HG03139 (cell line): ENCODE data around the gene MEDAG.

ENCODE experiments used
- ATAC-seq: cut with Tn5 transposase; IDR thresholded peaks from one replicate; pipeline ENCODE4 v1.9.1; 2021; ENCODE audit not compliant: unreplicated experiment

Gene MEDAG

DNA sequence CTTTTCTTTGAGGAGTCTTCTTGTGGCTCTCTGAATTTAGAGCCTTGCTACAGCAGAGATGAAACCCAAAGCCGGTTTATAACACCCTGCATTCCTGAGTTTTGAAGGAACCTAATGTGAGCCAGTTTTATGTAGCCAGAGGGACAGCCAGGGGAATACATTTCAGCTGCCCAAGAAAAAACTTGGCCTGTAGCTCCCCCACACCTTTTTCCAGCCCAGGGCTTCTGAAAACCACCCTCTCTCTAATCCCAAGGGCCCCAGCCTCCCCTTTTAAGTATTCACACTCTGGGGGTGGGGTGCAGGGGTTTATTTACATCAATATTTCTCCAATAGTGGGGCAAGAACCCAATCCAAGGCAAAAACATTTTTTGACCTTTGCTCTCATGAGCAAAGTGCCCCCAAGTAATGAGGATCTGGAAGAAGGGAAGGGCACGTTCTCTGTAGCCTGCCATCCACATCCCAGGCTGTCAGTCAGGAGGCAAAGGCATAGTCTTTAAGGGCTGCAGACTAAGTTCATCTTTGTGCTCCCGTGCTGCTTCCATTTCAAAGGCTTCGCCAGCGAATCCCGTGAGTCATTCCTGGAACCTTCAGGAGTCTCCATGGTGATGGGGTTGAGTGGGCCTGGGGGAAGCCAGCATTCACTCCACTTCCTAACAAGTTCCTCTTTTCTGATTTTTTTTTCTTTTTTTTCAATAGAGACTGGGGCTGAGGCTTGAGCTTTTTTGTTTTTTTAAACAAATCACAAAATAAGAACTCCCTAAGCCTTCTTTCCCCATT lies 33.2 kb upstream of the MEDAG start:
- ATAC-seq = no peak

DNA sequence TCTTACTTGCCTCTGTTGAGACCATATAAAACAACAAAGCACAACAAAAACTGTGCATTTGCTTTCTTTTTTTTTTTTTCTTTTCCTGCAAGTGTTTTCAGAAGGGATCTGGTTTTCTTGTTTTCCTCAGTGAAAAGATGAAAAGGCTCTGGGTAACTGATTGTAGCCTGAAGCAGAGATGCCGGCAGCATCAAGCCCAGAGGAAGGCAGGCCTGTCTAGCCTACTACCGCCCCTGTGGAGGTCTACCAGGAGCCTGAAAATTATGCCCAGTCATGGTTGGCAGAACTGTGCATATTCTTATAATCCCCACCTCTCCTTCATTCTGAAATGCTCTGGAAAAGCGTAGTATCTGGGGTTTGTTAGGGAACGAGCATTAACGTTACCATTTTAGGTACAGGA lies 32.6 kb upstream of the MEDAG start:
- no peak for ATAC-seq

DNA sequence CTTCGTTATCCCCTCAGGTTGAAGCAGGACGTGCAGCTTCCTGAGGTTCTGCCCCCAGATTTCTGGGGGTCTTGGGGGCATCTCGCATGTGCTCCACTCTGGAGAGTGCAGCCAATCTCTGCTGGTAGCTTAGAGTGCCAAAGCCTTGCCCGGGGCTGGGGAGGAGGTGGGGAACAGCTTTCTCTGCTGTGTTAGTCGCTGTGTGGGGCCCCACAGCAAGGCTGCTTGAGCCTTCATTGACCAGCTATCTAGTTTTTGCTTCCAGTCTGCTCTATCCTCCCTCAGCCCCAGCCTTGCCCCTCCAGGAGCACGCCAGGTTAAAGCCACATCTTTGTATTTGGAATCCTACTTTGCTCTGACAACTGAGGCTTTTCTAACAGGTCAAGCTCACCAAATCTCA lies 32.0 kb upstream of the MEDAG start:
- ATAC-seq = no peak

DNA sequence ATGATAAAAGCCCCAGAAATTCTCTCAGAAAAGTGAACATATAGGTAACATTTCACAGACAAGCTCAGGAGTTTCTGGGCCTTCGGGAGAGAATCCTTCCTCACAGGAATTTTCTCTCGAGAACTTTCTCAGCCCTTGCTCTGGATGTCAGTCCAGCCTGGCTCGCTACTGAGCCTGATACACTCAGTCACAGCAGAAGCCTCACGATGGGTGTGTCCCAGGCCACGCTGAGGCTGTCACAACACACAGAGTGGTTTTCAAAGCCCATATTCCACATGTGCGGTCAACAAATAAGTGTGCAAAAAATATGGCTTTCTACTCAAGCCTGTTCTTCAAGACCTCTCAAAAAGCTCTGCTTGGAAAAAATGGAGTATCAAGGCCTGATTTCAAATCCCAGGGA lies 31.5 kb upstream of the MEDAG start:
- ATAC-seq = no peak

DNA sequence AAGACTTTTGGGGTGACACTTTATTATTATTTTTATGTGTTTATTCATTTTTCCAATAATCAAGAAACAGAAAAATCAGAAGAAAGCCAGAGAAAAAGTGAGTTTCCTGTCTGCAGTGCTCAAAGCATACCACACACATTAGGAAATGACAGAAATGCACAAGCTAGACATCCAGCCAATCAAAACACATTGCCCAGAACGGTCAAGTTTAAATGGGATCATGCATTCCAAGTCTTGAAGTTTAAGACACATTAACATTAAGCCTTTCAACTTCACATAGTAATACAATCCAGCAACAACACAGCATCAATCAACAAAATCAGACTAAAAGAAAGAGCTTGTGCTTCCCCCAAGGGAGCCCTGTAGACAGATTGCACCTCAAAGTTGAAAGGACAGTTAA lies 28.7 kb upstream of the MEDAG start:
- no peak for ATAC-seq

DNA sequence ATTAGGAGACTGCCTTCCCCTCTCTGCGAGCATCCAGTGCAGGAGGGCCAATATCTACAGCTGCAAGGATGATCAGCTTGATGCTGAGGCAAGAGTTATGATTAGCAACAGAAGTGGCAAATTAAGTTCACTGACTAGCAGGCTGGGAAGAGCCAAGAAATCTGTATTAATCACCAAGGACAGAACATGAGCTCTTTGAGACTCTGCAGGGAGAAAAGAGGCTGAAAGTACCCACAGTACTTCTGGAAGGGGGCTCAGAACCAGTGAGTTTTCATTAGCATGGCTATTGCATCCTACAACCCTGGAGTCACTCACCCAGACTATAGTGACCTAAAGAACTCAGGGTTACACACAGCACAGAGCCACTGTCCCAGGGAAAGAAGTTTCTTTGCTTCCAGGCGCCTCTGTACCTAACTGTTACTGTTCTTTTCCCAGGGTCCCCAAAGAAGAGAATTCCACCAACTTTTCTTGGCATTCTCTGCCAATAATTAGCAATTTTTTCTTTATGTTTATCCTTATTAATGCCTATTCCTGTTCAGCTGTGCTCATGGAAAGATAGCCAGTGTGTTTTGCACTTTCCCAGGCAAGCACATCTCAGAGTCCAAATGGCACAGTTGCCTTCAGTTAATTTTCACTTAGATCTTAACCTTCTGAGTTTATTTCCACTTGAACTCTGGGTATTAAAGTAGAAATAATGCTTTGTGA lies 25.8 kb upstream of the MEDAG start:
- ATAC-seq = no peak

DNA sequence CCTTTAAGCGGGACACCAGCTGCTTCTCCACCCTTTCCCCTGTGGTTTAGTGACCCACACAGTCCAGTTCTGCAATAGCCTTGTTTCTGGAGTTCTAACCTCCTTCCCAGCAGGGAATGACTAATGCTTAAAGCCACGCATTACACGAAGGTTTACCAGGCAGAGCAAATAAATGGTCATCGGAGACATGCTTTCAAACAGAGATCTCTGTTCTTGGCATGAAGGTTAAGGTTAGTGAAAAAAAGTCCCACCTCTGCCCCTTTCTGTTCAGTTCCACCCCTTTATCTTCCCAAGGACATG lies 25.3 kb upstream of the MEDAG start:
- no peak for ATAC-seq

DNA sequence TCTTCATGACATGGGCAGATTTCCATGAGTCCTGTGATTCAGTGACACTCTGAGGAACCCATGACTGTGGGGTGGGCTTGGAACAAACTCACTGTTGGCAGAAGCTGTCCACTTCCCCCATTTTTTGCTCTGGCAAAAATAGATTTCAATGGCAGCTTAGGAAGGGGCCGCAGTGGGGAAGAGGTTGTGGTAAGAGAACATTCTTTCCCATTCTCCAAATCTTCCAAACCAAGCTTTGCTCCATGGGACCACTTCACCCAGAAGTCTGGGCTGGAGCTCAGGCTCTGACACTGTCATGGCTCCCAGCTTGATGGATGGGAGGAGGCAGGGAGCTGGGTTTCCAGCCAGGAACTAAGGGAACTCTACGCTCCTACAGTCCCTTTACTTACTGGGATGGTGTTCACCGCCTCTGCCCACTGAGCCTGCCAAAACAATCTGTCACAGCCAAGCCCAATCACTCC lies 24.9 kb upstream of the MEDAG start:
- ATAC-seq = no peak

DNA sequence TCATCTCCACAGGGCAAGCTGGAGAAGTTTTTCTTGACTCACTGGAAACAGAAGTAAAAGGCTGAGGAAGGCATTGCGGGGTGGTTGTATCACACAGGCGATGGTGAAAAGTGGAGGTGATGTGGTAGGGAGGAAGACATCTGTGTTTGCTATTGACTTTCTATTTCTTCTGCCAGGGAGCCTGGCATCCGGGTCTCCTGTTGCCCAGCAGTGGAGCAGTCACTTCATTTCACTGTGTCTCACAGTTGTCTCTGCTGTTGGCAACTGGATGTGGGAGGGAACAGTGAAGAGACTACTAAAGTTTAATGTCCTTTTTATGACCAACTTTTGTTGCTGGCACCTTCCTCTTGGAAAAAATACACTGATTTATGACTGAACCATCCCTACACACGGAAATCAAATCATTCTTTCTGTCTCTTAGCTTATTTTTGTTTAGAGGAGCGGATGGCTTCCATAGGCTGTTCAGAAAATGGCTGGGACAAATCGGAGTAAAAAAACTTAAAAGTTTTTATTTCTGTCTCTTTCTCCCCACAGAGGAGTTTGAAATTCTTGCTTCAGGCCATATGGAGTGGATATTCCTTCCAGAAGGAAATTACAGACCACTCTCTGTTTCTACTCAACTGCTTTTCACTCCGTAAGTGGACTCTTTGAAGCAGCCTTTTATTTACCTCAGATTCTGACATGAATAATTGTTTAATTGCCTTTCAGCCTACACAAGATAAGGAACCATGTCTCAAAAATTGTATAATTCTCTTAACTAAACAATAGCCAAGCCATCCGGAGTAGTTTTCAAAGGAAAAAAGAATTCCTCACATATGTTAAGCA lies 23.8 kb upstream of the MEDAG start:
- no peak for ATAC-seq

DNA sequence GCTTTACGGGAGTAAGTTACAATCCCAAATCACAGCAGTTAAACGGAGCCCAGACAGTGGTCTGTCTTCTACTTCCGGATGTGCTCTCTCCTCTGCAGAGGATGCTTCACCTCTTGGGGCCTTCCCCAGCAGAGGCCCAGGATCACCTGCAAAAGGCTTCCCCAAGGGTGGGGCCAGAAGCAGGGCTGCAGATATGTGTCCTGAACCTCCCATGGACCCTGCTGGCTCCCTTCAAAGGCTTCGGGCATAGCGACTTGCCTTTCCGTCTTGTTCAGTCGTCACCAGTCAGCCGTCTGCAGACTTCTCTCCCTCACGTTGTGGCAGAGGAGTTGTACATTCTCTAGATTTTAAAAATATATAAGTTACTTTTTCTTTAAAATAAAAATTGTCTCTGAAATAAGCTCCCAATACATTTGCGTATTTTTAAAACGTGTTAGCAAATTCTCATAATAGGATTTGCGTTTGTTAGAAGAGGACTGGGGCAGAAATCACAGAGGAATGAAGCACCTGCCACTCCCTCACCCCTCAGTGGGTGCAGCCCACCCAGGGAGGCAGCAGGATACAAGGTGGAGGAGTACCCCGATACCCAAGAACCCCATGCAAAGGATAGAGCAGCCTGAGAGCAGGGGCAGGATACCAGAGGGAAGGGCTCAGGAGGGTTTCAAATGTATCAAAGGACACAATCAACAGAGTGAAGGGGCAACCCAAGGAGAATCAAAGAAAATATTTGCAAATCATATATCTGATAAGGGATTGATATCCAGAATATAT lies 22.9 kb upstream of the MEDAG start:
- ATAC-seq = no peak

DNA sequence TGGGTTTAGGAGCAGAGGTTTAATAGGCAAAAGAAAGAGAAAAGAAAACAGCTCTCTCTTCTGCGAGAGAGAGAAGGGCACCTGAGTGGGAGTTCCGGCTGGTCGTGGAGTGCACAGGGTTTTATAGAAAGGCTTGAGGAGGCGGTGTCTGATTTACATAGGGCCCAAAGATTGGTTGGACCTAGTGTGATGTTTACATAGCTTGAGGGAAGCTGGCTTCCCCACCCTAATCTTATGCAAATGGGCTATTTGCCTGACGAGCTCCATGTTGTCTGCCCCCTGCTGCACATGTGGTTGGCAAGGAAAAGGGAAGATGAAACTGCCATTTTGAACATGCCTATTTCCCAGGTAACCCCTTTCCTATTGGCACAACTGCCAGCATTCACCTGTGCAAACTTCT lies 21.5 kb upstream of the MEDAG start:
- no peak for ATAC-seq

DNA sequence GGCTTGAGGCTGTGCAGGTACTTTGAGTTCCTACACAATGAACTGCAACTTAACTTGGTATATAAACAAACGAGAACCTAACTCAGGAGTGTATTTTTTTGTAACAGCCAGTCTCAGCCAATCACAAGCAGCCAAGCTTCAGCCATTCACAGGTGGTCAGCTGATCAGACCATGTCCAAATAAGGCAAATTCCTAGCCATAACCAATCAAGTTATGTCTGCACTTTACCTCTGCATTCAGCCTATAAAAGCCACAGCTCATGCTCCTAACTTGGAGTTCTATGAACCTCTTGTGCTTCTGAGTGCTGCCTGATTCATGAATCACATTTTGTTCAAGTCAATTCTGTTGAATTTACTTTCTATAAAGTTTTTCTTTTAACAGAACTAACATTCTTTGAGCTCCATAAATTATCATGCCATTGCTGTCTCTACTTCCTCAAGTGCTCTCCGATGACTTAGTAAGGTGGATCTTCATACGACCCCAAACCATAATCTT lies 16.8 kb upstream of the MEDAG start:
- no peak for ATAC-seq

DNA sequence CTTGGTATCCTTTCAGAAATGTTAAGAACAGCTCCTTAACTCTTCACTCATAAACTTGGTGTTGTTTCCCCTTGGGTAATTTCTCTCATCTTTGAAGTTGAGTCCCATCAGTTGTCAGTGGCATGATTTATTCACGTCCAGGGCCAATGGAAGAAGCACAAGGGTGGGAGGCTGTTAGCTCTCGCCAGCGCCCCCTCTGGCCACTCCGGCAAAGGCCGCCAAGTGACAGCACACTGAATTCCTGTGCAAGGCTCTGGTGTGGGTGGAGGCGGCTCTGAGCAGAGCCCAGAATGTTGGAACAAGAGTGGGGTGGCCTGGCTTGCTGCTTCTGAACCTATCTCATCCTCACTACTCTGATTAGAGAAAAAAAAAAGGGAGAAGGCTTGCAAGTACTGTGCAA lies 13.1 kb upstream of the MEDAG start:
- ATAC-seq = no peak

DNA sequence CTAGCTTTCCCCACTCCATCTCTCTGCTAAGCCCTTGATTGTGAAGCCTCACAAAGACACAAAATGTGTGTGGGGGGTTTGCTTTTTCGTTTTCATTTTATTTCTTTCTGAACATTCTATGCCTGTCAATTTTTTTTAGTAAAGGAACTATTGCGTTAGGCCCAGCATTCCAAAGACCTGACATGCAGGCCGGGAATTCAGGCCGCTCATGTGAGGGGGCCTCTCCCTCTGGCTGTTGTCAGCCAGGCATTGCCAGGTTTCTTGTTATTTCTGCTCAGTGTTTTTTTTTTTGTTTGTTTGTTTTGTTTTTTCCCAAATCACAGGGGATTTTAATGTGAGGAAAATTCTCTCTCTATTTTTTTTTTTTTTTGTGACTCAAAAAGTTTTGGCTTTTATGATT lies 10.3 kb upstream of the MEDAG start:
- no peak for ATAC-seq

DNA sequence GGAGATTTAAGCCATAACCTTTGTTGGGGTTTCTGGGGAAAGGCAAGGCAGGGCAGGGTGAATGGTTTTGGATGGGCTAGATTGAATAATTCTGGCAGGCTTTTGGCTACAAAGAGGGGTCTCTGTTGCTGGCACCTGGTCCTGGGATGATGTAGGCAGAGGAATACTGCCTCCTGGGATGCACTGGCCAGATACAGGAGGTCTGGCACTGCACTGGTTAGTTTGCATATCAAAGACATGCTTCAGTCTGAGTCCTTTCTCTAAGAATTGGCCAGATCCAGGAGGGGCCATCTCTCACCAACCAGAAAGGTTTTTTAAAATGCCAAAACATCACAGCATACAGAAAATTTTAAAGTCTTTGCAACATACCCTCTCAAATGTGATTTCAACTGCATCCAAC lies 8.0 kb upstream of the MEDAG start:
- ATAC-seq = no peak

DNA sequence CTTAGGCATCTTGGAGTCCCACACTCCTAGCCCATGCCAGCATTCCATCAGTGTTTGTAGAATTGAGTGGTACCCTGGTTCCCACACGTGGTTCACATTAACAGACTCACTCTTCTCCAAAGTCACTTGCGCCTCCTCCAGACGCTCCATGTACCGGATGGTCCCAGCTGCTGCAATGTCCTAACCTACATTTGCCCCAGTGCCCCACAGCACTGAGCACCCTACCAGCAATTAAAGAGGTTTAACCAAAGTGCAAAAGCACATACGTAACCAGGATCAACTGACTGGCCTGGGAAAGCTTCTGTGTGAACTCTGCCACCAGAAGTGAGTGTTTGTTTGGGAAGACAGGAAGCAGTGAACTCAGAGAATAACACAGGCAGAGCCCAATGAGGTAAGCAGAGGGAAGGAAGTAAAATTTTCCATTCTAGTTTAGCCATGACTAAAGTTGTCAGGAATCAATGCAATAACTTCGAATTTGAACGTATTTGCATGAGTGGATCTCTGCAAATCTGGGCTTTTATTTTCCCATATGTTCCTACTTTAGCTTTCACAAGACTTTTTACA lies 7.3 kb upstream of the MEDAG start:
- ATAC-seq = no peak

DNA sequence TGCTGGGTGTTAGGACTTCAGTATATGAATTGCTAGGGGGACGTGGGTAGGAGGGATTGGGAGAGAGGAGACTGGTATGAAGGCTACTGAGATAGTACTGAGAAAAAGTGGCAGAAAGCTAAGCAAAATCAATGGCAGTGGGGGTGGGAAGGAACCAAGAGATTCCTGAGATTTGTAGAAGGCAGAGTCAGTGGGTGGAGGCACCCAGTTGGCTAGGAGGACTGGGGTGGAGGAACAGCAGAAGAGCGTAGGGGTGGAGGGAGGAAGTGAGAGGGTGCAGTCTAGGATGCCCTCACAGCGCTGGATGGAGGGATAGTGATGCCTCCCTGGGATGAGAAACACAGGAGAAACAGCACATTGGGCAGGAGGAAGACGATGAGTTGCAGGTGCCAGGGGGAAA lies 5.6 kb upstream of the MEDAG start:
- ATAC-seq = no peak

DNA sequence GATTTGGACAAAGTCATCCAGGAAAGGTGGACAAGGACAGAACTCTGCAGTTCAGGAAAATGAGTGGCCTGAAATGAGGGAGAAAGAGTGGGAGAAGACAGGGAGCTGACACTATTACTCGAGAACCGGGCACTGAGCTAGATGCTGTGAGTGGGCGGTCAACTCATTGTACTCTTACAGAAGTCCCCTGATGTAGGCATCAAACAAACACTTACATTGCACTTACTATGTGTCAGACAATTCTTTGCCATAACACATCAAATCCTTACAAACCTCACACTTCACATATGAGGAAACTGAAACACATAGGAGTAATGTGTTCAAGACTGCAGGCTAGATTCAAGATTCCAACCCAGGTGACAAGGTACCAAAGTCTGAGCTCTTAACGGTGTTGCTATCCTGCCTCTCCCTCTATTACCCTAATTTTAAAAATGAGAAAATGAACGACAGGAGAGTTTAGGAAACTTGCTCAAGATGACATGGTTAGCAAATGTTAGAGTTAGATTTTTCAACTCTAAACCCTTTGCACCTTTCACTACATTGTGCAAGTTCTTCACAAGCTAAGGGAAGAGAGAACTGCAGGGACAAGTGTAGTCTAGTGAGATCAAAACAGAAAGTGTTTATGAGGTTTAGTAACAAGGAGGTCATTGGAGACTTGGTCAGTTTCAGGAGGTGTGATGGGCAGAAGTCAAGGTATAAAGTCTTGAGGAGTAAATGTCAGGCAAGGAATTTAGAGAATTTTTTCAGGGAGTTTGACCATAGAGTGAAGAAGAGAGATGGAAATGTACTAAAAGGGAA lies 4.9 kb upstream of the MEDAG start:
- ATAC-seq = no peak

DNA sequence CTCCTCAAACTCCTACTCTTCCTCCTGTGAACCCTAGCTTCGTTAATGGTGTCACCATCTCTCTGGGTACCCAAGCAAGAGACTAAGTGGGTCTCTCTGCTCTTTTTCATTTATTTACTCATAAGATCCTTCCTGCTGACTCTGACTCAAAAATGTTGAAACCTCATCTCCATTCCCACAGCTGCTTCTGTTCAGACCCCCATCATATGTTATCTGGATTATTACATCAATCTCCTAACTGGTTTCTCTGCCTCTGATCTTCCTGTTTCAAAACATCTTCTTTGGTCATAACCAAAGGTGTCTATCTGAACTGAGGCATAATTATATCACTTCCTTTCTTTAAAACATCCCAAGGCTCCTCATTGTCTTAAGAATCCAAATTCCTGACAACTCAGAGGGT lies 2.0 kb upstream of the MEDAG start:
- no peak for ATAC-seq
